Sigmoid colon (tissue), 7 donors: ENCODE results near the gene PKN1. TPM values are rescaled to one million over a fixed set of nuclear protein-coding genes. Genes with fewer than 3 reads are reported as not detected.

Experiments used
- DNase-seq: peaks from one replicate; pipeline ENCODE4 v3.0.0-alpha.2; 2019
- H3K27ac ChIP-seq, 4 donors: fragments of 200-600 bp; sonication (generic); one replicate each; pipeline ENCODE4 v1.5.1; 2016 to 2019; ENCODE audit warnings: mild to moderate bottlenecking in 1 of 4
- H3K27me3 ChIP-seq, 3 donors: fragments of 200-600 bp; sonication (generic); one replicate each; pipeline ENCODE4 v1.5.1; 2019; ENCODE audit warnings: mild to moderate bottlenecking in 1 of 3
- H3K36me3 ChIP-seq, 4 donors: fragments of 200-600 bp; sonication (generic); one replicate each; pipeline ENCODE4 v1.5.1; 2016 to 2019
- H3K4me1 ChIP-seq, 4 donors: fragments of 200-600 bp; sonication (generic); one replicate each; pipeline ENCODE4 v1.5.1; 2017 to 2019
- H3K4me3 ChIP-seq, 4 donors: fragments of 200-600 bp; sonication (generic); one replicate each; pipeline ENCODE4 v1.5.1; 2017 to 2019; ENCODE audit warnings: mild to moderate bottlenecking in 2 of 4, moderate library complexity in 1 of 4
- H3K9me3 ChIP-seq, 4 donors: fragments of 200-600 bp in 3 of 4; sonication (generic) in 3 of 4; one replicate each; pipeline versions ENCODE4 v1.5.1 to v1.6.1; 2013 to 2019
- CTCF ChIP-seq, 4 experiments: fragments of 450-650 bp in 3 of 4; fragments of 200-600 bp in 1 of 4; IDR thresholded peaks; one replicate each; pipeline ENCODE4 v1.5.1; 2016 to 2019; ENCODE audit warnings: antibody characterized with exemption in 4 of 4, mild to moderate bottlenecking in 3 of 4, moderate library complexity in 2 of 4
- EP300 ChIP-seq, 4 donors: sonication (generic); formaldehyde crosslinking; IDR thresholded peaks; one replicate each; pipeline ENCODE4 v1.6.1; 2017; ENCODE audit warnings: antibody characterized with exemption in 4 of 4
- POLR2A ChIP-seq, 2 donors: fragments of 450-650 bp; IDR thresholded peaks; one replicate each; pipeline ENCODE4 v1.6.1; 2016; ENCODE audit warnings: antibody characterized with exemption in 2 of 2, mild to moderate bottlenecking in 2 of 2, moderate library complexity in 2 of 2
- POLR2AphosphoS5 ChIP-seq, 4 donors: sonication (generic); formaldehyde crosslinking; IDR thresholded peaks; one replicate each; pipeline ENCODE4 v1.6.1; 2017; ENCODE audit warnings: antibody characterized with exemption in 4 of 4
- WGBS, 2 donors: extraction: QIAGEN DNeasy Blood & Tissue Kit; methylation state at CpG; one replicate each; pipeline ENCODE4 v1.1.7; 2013; 5-methylcytosine and 5-hydroxymethylcytosine counted together
- intact Hi-C: fragments of 100-400 bp; cut with DNase I; formaldehyde crosslinking; loops from one replicate; pipeline ENCODE4 v1.15.1; 2023
- polyA plus RNA-seq, 3 donors: library from polyadenylated mRNA; stranded (reverse); fragments of 200-250 nt; gene quantifications; one replicate each; pipeline ENCODE4 v1.2.3, GENCODE V29; 2013
- total RNA-seq, 4 donors: library from RNA; depleted of rRNA; stranded (reverse); fragments of >200 nt; gene quantifications; one replicate each; pipeline ENCODE4 v1.1.0, GENCODE V29; 2016
- donor health status: healthy with polysubstance abuse.
- donor health status: Bipolar disorder and iron deficiency.
- donor health status: healthy.

The PKN1 gene
- total and polyA plus RNA-seq, 7 donors = 20.8 to 126 (median 79.2) TPM

DNA sequence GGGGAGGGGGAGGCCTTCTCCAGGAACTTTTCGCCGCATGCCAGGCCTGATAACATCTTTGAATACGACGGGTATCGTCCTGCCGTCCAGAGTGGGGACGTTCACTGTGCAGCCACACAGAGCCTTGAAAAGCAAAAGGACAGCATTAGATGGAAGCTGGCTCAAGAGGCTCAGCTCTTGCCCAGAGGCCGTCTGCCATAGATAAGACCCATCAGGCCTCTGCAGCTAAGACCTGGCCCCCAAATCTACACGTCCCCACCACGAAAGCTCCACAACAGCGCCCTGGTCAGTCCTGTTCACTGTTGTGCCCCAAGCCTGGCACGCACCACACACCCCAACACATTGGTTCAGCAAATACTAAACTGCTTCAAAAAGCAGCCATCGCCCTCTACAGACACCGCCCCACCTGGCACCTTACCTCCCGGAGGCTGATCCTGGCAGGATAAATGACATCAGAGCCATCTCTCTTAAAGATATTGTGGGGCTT lies 83.0 kb downstream of the PKN1 start:
- WGBS, 2 donors = 35 to 70% methylated on average over 15 of the region's 15 CpGs
- Histone ChIP-seq H3K36me3 (peaks cover 17 to 32% (median 29%) of the 10 kb centered on the region in 4 donors), H3K4me1 (peaks cover 0 to 42% (median 35%) of the 10 kb centered on the region in 4 donors), H3K27ac (peak overlapping the region in 3 of 4 donors; percentile 99 to 100 (median 100)), H3K27me3 (no peaks in the 10 kb centered on the region), H3K9me3 (no peaks in the 10 kb centered on the region), H3K4me3 (peak overlapping the region; percentile 93 to 98 (median 96))
- TF ChIP-seq POLR2AphosphoS5 (IDR thresholded peaks at IDR 0.05) = no peak
- no peak for TF ChIP-seq POLR2A (IDR thresholded peaks at IDR 0.05)
- no peak for TF ChIP-seq CTCF (IDR thresholded peaks at IDR 0.05)
- no peak for TF ChIP-seq EP300 (IDR thresholded peaks at IDR 0.05)
- intact Hi-C loops = no loop called here
- DNase-seq = no peak

- intact Hi-C loops = no loop called here
- Histone ChIP-seq H3K9me3 (no peaks in the 10 kb centered on the region), H3K27ac (peak overlapping the region; percentile 99 to 100 (median 100)), H3K36me3 (peaks cover 17 to 32% (median 29%) of the 10 kb centered on the region in 4 donors), H3K27me3 (no peaks in the 10 kb centered on the region), H3K4me3 (peak overlapping the region; percentile 93 to 98 (median 96)), H3K4me1 (peaks cover 0 to 42% (median 32%) of the 10 kb centered on the region in 4 donors)
- whole genome bisulfite sequencing, 2 donors = 4 to 26% methylated on average over 22 of the region's 22 CpGs
- no peak for DNase-seq
- no peak for TF ChIP-seq EP300 (IDR thresholded peaks at IDR 0.05)
- no peak for TF ChIP-seq CTCF (IDR thresholded peaks at IDR 0.05)
- TF ChIP-seq POLR2A (IDR thresholded peaks at IDR 0.05) = no peak
- TF ChIP-seq POLR2AphosphoS5 (IDR thresholded peaks at IDR 0.05) = no peak
These were observed 83.8 kb downstream of the PKN1 start for GRCh38 chr19:14516746-14517438.

DNA sequence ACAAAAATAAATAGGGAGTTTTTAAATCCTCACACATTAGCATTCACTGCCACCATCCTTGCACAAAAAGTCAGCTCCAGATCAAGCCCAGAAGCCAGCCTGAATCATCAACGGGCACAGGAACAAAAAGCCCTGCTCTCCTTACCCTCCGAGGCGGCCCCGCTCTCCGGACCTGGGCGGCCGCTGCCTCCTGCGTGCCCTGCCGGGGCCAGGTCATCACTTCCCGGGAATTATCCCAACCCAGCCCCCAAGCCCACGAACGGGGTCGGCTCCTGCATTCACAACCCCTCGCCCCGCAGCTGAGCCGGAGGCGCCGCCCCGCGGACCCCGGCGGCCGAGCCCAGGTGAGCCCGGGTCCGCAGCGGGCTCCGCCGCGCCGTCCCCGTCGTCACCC lies 84.3 kb downstream of the PKN1 start:
- TF ChIP-seq EP300 (IDR thresholded peaks at IDR 0.05) = no peak
- no peak for TF ChIP-seq POLR2AphosphoS5 (IDR thresholded peaks at IDR 0.05)
- no peak for TF ChIP-seq POLR2A (IDR thresholded peaks at IDR 0.05)
- TF ChIP-seq CTCF (IDR thresholded peaks at IDR 0.05) = no peak
- peaks cover 0 to 42% (median 32%) of the 10 kb centered on the region in 4 donors for H3K4me1 ChIP-seq
- peak overlapping the region; percentile 93 to 98 (median 96) for H3K4me3 ChIP-seq
- 1% methylated on average over 32 of the region's 32 CpGs for WGBS, 2 donors
- no peak for DNase-seq
- H3K36me3 ChIP-seq = peaks cover 17 to 32% (median 29%) of the 10 kb centered on the region in 4 donors
- H3K9me3 ChIP-seq = no peaks in the 10 kb centered on the region
- H3K27me3 ChIP-seq = no peaks in the 10 kb centered on the region
- intact Hi-C loops = no loop called here
- peak overlapping the region; percentile 99 to 100 (median 100) for H3K27ac ChIP-seq

DNA sequence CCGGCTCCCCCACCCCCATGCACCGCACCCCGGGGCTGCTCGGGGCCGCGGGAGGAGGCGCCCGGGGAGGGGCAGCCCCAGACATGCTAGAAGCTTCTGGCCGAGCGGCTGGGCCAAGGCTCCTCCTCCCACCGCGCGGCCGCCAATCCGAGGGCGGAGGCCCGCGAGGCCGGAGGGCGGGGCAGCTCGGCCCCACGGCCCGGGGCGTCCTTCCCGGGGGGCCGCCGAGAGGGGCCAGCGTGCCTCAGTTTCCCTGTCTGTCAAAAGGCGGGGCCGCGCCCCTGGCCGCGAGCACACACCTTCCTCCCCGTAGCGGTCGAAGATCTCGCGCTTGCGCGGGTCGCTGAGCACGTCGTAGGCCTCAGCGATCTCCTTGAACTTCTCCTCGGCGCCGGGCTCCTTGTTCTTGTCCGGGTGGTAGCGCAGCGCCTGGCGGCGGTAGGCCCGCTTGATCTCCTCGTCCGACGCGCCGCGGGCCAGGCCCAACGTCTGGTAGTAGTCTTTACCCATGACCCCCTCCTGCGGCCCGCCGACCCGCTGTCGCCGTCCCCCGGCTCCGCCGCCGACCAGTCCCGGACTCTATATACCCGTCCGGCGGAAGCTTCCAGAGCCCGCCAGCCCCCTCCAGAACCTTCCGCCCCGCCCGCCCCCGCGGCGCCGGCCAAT lies 84.9 kb downstream of the PKN1 start, which contains the start of gene DNAJB1:
Gene DNAJB1 (minus strand): TSS at position 558 of the 666 bp plus-strand sequence. CDS start 48 bp downstream, at position 510.
- peak; percentile 95 to 97 for TF ChIP-seq POLR2A (IDR thresholded peaks at IDR 0.05)
- TF ChIP-seq POLR2AphosphoS5 (IDR thresholded peaks at IDR 0.05) = peak; percentile 99
- no peak for TF ChIP-seq CTCF (IDR thresholded peaks at IDR 0.05)
- TF ChIP-seq EP300 (IDR thresholded peaks at IDR 0.05) = peak in 1 of 4 donors; percentile 39
- Histone ChIP-seq H3K4me1 (peaks cover 0 to 42% (median 32%) of the 10 kb centered on the region in 4 donors), H3K27ac (peak within 1 kb of the TSS; percentile 99 to 100 (median 100)), H3K36me3 (peaks cover 17 to 32% (median 29%) of the 10 kb centered on the region in 4 donors), H3K4me3 (peak within 1 kb of the TSS; percentile 93 to 98 (median 96)), H3K9me3 (no peaks in the 10 kb centered on the region), H3K27me3 (no peaks in the 10 kb centered on the region)
- intact Hi-C loops = no loop called here
- peak; percentile 92 for DNase-seq
- 0 to 1% methylated on average over 82 of the region's 82 CpGs for WGBS, 2 donors
